MM.1S (cell line): ENCODE results near the gene LRRC1.

ENCODE experiments used
- DNase-seq: peaks from one replicate; pipeline ENCODE4 v3.0.0-alpha.2; 2015
- H2AFZ ChIP-seq: fragments of 300-600 bp; sonication (generic); 2 replicates; pipeline ENCODE4 v1.6.0; 2016; ENCODE audit warnings: antibody characterized with exemption, low read length
- H3F3A ChIP-seq: fragments of 300-600 bp; sonication (generic); 2 replicates; pipeline ENCODE4 v1.6.1; 2016; ENCODE audit warnings: mild to moderate bottlenecking, antibody characterized with exemption, low read length, moderate library complexity, mixed read lengths; ENCODE audit not compliant: insufficient read depth
- H3K27ac ChIP-seq: fragments of 300-600 bp; sonication (generic); 2 replicates; pipeline ENCODE4 v1.5.1; 2016; ENCODE audit warnings: mild to moderate bottlenecking, low read length
- H3K27me3 ChIP-seq: fragments of 300-600 bp; sonication (generic); replicated peaks from 2 replicates; pipeline ENCODE4 v1.6.0; 2016; ENCODE audit warnings: low read length; ENCODE audit not compliant: insufficient read depth
- H3K36me3 ChIP-seq: fragments of 300-600 bp; sonication (generic); replicated peaks from 2 replicates; pipeline ENCODE4 v1.6.1; 2016; ENCODE audit warnings: mild to moderate bottlenecking, low read length, mixed read lengths; ENCODE audit not compliant: insufficient read depth
- H3K4me1 ChIP-seq: fragments of 300-600 bp; sonication (generic); 2 replicates; pipeline ENCODE4 v1.6.1; 2016; ENCODE audit warnings: low read length, mixed read lengths
- H3K4me2 ChIP-seq: fragments of 300-600 bp; sonication (generic); 2 replicates; pipeline ENCODE4 v1.6.0; 2016; ENCODE audit warnings: low read depth, low read length
- H3K4me3 ChIP-seq: fragments of 300-600 bp; sonication (generic); 2 replicates; pipeline ENCODE4 v1.5.1; 2016; ENCODE audit warnings: low read length, mixed read lengths
- H3K79me2 ChIP-seq: fragments of 300-600 bp; sonication (generic); 2 replicates; pipeline ENCODE4 v1.6.1; 2016; ENCODE audit warnings: mixed run types, low read length, mixed read lengths
- H3K9ac ChIP-seq: fragments of 300-600 bp; sonication (generic); 2 replicates; pipeline ENCODE4 v1.6.1; 2016; ENCODE audit warnings: low read length, mixed read lengths
- H3K9me2 ChIP-seq: fragments of 300-600 bp; sonication (generic); replicated peaks from 2 replicates; pipeline ENCODE4 v1.6.1; 2016; ENCODE audit warnings: mild to moderate bottlenecking, low read length, mixed read lengths; ENCODE audit not compliant: insufficient read depth
- H3K9me3 ChIP-seq: fragments of 300-600 bp; sonication (generic); replicated peaks from 2 replicates; pipeline ENCODE4 v1.6.1; 2016; ENCODE audit warnings: mild to moderate bottlenecking, low read length, mixed read lengths; ENCODE audit not compliant: insufficient read depth
- H4K20me1 ChIP-seq: fragments of 300-600 bp; sonication (generic); 2 replicates; pipeline ENCODE4 v1.6.1; 2016; ENCODE audit warnings: mild to moderate bottlenecking, low read length, moderate library complexity, mixed read lengths; ENCODE audit not compliant: insufficient read depth
- CTCF ChIP-seq: fragments of 300-600 bp; sonication (generic); IDR thresholded peaks from 2 replicates; pipeline ENCODE4 v1.5.1; 2016; ENCODE audit warnings: antibody characterized with exemption, low read length, mixed read lengths
- EZH2 ChIP-seq: fragments of 300-600 bp; sonication (generic); optimal IDR thresholded peaks from 2 replicates; pipeline ENCODE3; 2017; ENCODE audit warnings: low read depth, mild to moderate bottlenecking, antibody characterized with exemption, low read length, mixed read lengths
- EZH2phosphoT487 ChIP-seq: fragments of 300-600 bp; sonication (generic); IDR thresholded peaks from 2 replicates; pipeline ENCODE4 v1.6.1; 2018; ENCODE audit warnings: antibody characterized with exemption, low read length

LRRC1 gene

GRCh38 chr6:53790886-53791285 lies 3.9 kb upstream of the LRRC1 start:
- Histone ChIP-seq H3K79me2 (peaks cover 10% of the 10 kb centered on the region), H3K9me2 (no peaks in the 10 kb centered on the region), H3K9ac (no peak overlapping the region), H3K4me1 (peaks cover 4% of the 10 kb centered on the region; the same call in 1 of the 2 replicates), H3K4me3 (no peak overlapping the region), H3K36me3 (no peaks in the 10 kb centered on the region), H2AFZ (no peak overlapping the region), H3K27me3 (0 out of 2 replicates have a peak, but pooled peaks cover 3% of the 10 kb centered on the region), H4K20me1 (no peaks in the 10 kb centered on the region), H3K9me3 (no peaks in the 10 kb centered on the region), H3K4me2 (no peak overlapping the region), H3F3A (peaks cover 13% of the 10 kb centered on the region), H3K27ac (no peak overlapping the region)
- TF ChIP-seq EZH2, result no peak
- no peak for TF ChIP-seq CTCF
- no peak for TF ChIP-seq EZH2phosphoT487
- DNase-seq, result no peak

DNA sequence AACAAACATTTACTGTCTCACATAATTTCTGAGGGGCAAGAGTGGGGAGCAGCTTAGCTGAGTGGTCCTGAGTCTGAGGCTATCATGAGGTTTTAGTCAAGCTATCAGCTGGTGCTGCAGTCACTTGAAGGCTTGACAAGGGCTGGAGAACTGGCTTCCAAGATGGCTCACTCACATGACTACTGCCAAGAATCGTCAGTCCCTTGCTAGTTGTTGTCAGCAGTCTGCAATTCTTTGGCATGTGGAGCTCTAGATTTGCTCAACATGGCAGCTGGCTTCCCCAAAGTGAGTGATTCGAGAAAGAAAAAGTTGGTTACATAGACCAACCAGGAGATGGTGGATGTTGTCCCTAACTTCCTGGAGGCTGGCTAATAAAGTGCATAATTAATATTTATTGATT lies 2.8 kb upstream of the LRRC1 start:
- Histone ChIP-seq H4K20me1 (no peaks in the 10 kb centered on the region), H3K27ac (no peak overlapping the region), H3K4me3 (no peak overlapping the region), H3K4me1 (peaks cover 4% of the 10 kb centered on the region; the same call in 1 of the 2 replicates), H3F3A (peaks cover 13% of the 10 kb centered on the region), H3K27me3 (0 out of 2 replicates have a peak, but pooled peaks cover 3% of the 10 kb centered on the region), H3K36me3 (no peaks in the 10 kb centered on the region), H3K9me2 (no peaks in the 10 kb centered on the region), H2AFZ (no peak overlapping the region), H3K9me3 (no peaks in the 10 kb centered on the region), H3K79me2 (peaks cover 21% of the 10 kb centered on the region), H3K9ac (no peak overlapping the region), H3K4me2 (no peak overlapping the region)
- TF ChIP-seq CTCF, result no peak
- TF ChIP-seq EZH2, result no peak
- no peak for TF ChIP-seq EZH2phosphoT487
- DNase-seq, result no peak

- Histone ChIP-seq H3K79me2 (peaks cover 31% of the 10 kb centered on the region), H3K9me2 (no peaks in the 10 kb centered on the region), H3K27ac (no peak overlapping the region), H3K4me3 (peak overlapping the region; percentile 87), H2AFZ (peak overlapping the region; percentile 75), H3K27me3 (0 out of 2 replicates have a peak, but pooled peaks cover 3% of the 10 kb centered on the region), H4K20me1 (no peaks in the 10 kb centered on the region), H3K4me2 (peak overlapping the region; percentile 86), H3K9ac (peak overlapping the region; percentile 75; the same call in 1 of the 2 replicates), H3F3A (peaks cover 13% of the 10 kb centered on the region), H3K9me3 (no peaks in the 10 kb centered on the region), H3K4me1 (peaks cover 4% of the 10 kb centered on the region; the same call in 1 of the 2 replicates), H3K36me3 (no peaks in the 10 kb centered on the region)
- DNase-seq, result no peak
- TF ChIP-seq CTCF (no peak), EZH2 (no peak), EZH2phosphoT487 (no peak)
These were observed 1.9 kb upstream of the LRRC1 start for GRCh38 chr6:53792973-53793317.
